GM19193 (cell line): Measurements from ENCODE around the gene ZC3H7B.

Experiments used
- POLR2A ChIP-seq: IDR thresholded peaks from 4 replicates; pipeline ENCODE4 v1.6.1; 2011; ENCODE audit not compliant: insufficient read depth, insufficient read length; ENCODE audit errors: extremely low read depth

The ZC3H7B gene

DNA sequence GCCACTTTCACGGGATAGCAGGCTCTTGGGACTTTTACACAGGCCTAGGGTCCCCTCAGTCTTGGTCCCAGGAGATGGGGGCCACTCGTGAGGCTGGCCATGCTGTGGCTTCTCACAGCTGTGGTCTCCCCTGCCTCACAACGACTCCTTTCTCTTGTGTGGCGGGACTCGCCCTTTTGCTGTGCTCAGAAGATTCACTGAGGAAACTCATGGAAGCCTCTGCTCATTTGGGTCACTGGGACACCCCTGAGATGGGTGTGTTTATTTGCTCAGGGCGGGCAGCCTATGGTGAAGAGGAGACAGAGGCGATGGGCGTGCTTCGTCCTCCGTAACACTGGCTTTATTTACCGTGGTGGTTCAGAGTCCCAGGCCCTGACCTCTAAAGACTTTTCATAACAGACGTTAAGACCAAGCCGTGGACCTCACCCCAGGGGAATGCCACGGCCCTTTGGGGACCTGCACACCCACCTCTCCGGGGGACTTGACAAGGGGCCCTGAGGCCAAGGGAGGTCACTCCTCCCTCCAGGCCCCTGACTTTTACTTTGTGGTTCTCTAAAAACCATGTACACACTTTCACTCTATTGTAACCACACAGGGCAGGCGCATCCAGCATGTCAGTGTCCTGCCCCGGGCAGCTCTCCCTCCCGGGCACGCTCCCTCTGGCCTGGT is 96.0 kb downstream of the ZC3H7B start:
- TF ChIP-seq POLR2A = no peak

DNA sequence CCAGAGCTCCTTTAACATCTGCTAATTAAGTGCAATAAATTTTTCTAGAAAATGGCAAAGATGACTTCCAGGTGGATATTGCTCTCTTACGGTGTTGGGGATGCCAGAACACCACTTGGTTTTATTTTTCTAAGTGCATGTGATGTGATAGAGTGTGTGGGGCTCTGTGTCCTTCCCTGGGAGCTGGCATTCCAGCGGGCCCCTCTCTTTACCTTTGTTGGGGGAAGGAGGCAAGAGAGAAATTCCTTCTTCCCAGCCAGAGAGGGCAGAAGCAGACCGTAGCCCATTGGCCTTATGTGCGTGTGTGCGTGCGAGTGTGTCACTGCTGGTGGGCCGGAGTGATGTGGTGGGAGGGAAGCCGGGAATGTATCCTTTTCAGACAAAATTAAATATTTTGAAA is 97.6 kb downstream of the ZC3H7B start:
- TF ChIP-seq POLR2A = no peak

DNA sequence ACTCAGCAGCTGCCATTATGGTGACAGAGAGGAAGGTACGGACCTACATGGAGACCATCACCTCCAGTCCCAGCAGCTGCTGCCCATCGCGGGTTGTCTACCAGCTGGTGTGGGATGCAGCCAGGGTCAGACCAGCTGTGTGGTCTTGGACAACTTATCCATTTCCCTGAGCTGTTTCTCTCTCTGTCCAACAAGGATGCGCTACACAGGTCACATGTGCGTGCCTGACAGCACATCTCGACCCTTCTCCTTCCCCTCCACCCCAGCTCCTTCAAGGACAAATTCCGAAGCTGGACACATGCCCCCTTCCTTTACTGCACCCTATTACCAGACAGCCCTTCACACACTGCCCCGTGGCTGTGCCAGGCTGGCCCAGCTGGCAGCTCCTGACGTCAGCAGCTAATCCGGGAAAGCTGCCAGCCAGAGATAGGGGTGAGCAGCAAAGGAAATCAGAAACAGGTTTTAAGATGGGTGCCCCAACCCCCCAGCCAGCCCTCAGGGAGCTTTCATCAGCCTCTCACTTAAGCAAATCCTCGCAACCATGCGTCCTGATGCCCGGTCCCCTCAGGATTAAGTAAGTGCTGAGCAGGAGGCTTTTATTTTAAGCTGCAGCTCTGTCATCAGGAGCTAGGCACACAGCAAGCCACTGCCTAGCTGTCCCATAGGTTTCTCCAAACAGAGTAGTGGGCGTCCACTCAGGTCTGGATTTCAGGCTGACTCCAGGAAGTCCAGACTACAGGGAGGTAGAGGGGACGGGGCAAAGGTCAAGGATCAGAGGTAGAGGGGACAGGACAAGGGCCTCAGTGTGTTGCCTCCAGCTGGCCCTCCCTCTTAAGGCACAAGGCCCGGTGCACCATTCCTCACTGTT is 100.7 kb downstream of the ZC3H7B start:
- TF ChIP-seq POLR2A = no peak

DNA sequence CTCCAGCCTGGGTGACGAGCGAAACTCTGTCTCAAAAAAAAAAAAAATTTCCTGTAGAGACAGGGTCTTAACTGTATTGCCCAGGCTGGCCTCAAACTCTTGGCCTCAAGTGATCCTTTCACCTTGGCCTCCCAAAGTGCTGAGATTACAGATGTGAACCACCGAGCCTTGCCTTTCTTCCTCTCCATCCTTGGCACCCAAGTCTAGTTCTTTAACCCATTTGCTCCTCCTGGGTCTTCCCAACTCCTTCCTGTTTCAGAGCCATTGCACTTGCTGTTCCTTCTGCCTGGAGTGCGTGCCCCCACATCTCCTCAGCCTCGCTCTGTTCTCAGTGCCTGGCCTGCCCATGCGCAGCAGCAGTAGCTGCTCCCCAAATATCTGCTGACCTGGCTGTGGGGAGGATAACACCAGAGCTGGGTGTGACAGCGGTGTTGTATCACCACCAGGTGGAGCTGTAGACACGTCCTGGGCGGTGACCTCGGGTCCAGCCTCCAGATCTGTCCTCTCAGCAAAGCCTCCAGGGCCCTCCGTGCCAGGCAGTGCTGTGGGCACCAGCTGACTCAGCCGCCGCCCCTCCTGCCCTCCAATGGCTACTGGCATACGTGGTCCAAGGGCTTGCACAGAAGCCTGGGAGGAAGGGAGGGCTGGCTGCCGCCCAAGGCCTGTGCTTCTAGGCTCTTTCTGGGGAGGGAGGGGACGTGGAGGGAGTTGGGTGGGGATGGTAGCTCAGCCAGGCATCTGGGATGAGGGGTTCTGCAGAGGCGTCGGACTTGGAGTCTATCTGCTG is 102.4 kb downstream of the ZC3H7B start:
- TF ChIP-seq POLR2A = no peak

DNA sequence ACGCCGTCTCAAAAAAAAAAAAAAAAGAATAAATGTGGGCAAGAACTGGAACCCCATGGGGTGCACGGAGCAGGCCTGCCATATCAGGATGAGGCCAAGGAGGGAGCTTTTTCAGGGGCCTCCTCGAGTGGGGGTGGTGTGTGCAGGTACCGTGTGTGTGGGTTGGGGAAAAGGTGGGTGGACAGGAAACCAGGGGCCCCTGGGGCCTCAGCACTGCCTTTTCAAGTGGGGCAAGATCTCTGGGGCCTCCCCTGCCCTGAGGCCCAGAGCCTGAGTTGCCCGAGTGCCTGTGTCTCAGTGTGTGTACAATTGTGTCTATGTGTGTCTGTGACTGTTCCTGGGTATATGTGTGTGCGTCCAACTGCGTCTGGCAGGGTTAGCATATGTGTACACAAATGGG is 104.3 kb downstream of the ZC3H7B start:
- TF ChIP-seq POLR2A = no peak

DNA sequence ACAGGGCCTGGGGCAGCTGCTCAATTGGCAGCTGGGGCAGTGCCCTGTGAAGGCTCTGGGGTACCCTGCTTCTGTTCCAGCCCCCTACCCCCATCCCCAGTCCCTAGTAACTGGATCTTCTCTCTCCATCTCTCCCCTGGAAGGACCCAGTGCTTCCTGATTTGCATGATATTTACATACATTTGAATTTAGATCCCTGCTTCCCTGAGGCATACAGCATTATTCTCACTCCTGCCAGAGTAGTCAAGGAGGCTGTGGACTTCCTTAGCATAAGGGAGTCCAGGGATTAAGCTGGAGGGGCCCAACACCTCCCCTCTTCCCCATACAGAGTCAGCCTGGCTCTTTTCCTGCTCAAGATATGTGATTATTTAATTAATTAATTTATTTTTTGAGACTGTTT is 105.1 kb downstream of the ZC3H7B start:
- TF ChIP-seq POLR2A = no peak

DNA sequence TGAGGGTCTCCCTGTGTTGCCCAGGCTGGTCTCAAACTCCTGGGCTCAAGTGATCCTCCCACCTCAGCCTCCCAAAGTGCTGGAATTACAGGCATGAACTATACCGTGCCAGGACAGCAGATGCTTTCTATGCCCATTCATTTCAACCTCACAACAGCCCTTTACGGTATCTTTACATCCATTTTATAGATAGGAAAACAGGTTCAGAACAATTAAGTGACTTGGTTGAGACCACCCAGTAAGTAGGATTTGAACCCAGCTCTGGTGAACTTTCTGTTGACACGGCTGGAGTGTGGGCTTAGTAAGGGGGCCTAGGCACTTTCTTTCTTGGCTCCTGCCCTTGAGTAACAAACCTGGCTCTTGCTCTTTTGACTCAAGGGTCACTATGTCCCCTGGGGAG is 106.1 kb downstream of the ZC3H7B start:
- no peak for TF ChIP-seq POLR2A

DNA sequence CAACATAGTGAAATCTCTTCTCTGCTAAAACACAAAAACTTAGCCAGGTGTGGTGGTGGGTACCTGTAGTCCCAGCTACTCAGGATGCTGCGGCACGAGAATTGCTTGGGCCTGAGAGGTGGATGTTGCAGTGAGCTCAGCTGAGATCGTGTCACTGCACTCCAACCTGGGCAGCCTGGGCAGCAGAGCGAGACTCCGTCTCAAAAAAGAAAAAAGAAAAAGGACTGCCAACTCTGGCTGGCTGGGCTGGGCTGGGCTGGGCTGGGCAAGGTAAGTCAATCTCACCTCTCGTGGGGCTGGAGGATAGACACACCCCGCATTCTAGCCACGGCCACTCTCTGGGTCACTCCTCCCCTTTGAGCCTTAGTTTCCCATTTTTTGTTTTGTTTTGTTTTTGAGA is 107.3 kb downstream of the ZC3H7B start:
- TF ChIP-seq POLR2A = no peak
